Activated T-helper 1 cell treated with anti-CD3 and anti-CD28 coated beads, Interleukin-12 subunit alpha, Interleukin-12 subunit beta, Interleukin-2, Interleukin-4 antibody, amounts not matched to agents 30 ng/mL and 10 ng/mL and 1 ng/mL, durations not matched to agents 14 hours and 24 hours and 36 hours (primary cell): Measurements from ENCODE around the gene ATF7IP2. TPM values are rescaled to one million over a fixed set of nuclear protein-coding genes. Genes with fewer than 3 reads are reported as not detected.

ENCODE experiments used
- DNase-seq: peaks from one replicate; pipeline ENCODE4 v3.0.0; 2021; ENCODE audit warnings: low spot score
- H3K27ac Mint-ChIP-seq: one replicate; pipeline ENCODE4 v1.8.0; 2021; ENCODE audit warnings: mild to moderate bottlenecking, mixed read lengths
- H3K27me3 Mint-ChIP-seq: one replicate; pipeline ENCODE4 v1.8.0; 2022; ENCODE audit warnings: mild to moderate bottlenecking, moderate library complexity, mixed read lengths; ENCODE audit not compliant: insufficient read depth
- H3K36me3 Mint-ChIP-seq: one replicate; pipeline ENCODE4 v1.8.0; 2021; ENCODE audit warnings: low read depth, mixed read lengths
- H3K4me1 Mint-ChIP-seq: one replicate; pipeline ENCODE4 v1.8.0; 2021; ENCODE audit warnings: low read depth, mixed read lengths
- H3K4me3 Mint-ChIP-seq: one replicate; pipeline ENCODE4 v1.8.0; 2021; ENCODE audit warnings: mild to moderate bottlenecking, moderate library complexity, mixed read lengths
- H3K9me3 Mint-ChIP-seq: one replicate; pipeline ENCODE4 v1.8.0; 2021; ENCODE audit warnings: mixed read lengths
- intact Hi-C: fragments of 100-400 bp; cut with micrococcal nuclease; formaldehyde crosslinking; loops from one replicate; pipeline ENCODE4 v1.15.1; 2024
- total RNA-seq: library from RNA; stranded (reverse); gene quantifications from 2 replicates; pipeline ENCODE4 v1.2.3, GENCODE V29; 2022

The ATF7IP2 gene
- total RNA-seq, 1 donor from 2014 or later, result 25.9 TPM

GRCh38 chr16:10528635-10529034 is 142.8 kb downstream of the ATF7IP2 start:
- Mint-ChIP-seq H3K27ac (no peak overlapping the region), H3K9me3 (no peaks in the 10 kb centered on the region), H3K27me3 (no peaks in the 10 kb centered on the region), H3K36me3 (no peaks in the 10 kb centered on the region), H3K4me3 (no peak overlapping the region), H3K4me1 (no peaks in the 10 kb centered on the region)
- intact Hi-C loops, result no loop called here
- DNase-seq, result no peak

GRCh38 chr16:10529895-10530669 is 144.2 kb downstream of the ATF7IP2 start:
- H3K36me3 Mint-ChIP-seq, result no peaks in the 10 kb centered on the region
- no peaks in the 10 kb centered on the region for H3K27me3 Mint-ChIP-seq
- H3K27ac Mint-ChIP-seq, result no peak overlapping the region
- intact Hi-C loops, result no loop called here
- no peak for DNase-seq
- no peaks in the 10 kb centered on the region for H3K9me3 Mint-ChIP-seq
- no peaks in the 10 kb centered on the region for H3K4me1 Mint-ChIP-seq
- no peak overlapping the region for H3K4me3 Mint-ChIP-seq

GRCh38 chr16:10530685-10531084 is 144.8 kb downstream of the ATF7IP2 start:
- no peak overlapping the region for H3K27ac Mint-ChIP-seq
- no peak overlapping the region for H3K4me3 Mint-ChIP-seq
- no peak for DNase-seq
- intact Hi-C loops, result no loop called here
- H3K9me3 Mint-ChIP-seq, result no peaks in the 10 kb centered on the region
- no peaks in the 10 kb centered on the region for H3K4me1 Mint-ChIP-seq
- no peaks in the 10 kb centered on the region for H3K36me3 Mint-ChIP-seq
- no peaks in the 10 kb centered on the region for H3K27me3 Mint-ChIP-seq

- DNase-seq, result no peak
- no peaks in the 10 kb centered on the region for H3K36me3 Mint-ChIP-seq
- H3K4me1 Mint-ChIP-seq, result no peaks in the 10 kb centered on the region
- no peak overlapping the region for H3K4me3 Mint-ChIP-seq
- no peaks in the 10 kb centered on the region for H3K9me3 Mint-ChIP-seq
- no peaks in the 10 kb centered on the region for H3K27me3 Mint-ChIP-seq
- H3K27ac Mint-ChIP-seq, result no peak overlapping the region
- intact Hi-C loops, result no loop called here
Observed at GRCh38 chr16:10531582-10531981, 145.7 kb downstream of the ATF7IP2 start.

Other genes starting within 250 kb of the ATF7IP2 start
- gene GRIN2A, start 203.6 kb upstream of the ATF7IP2 start, total RNA-seq, result not detected in 2 replicates
- gene EMP2, start 194.5 kb downstream of the ATF7IP2 start, total RNA-seq, result not detected in 2 replicates